Neuronal stem cell (in vitro differentiated cells): ENCODE data around the gene DNAJB9.

Source experiments
- DNase-seq: peaks from one replicate; pipeline ENCODE4 v3.0.0-alpha.2; 2013; ENCODE audit warnings: low spot score
- H2AFZ ChIP-seq: one replicate; pipeline ENCODE4 v1.6.1; 2013; ENCODE audit warnings: mild to moderate bottlenecking, low read length, inconsistent platforms
- H2AK5ac ChIP-seq: 2 replicates; pipeline ENCODE4 v1.6.1; 2013; ENCODE audit warnings: low read depth, mild to moderate bottlenecking, inconsistent platforms, low read length, moderate library complexity, mixed read lengths
- H2BK120ac ChIP-seq: 2 replicates; pipeline ENCODE4 v1.6.1; 2013; ENCODE audit warnings: low read depth, mild to moderate bottlenecking, inconsistent platforms, low read length, moderate library complexity, mixed read lengths
- H2BK12ac ChIP-seq: one replicate; pipeline ENCODE4 v1.6.1; 2013; ENCODE audit warnings: low read length, inconsistent platforms
- H2BK15ac ChIP-seq: 2 replicates; pipeline ENCODE4 v1.6.1; 2013; ENCODE audit warnings: mild to moderate bottlenecking, low read length, inconsistent platforms, mixed read lengths
- H2BK5ac ChIP-seq: one replicate; pipeline ENCODE4 v1.6.1; 2013; ENCODE audit warnings: inconsistent platforms, mild to moderate bottlenecking, low read length, moderate library complexity
- H3K14ac ChIP-seq: one replicate; pipeline ENCODE4 v1.6.1; 2013; ENCODE audit warnings: low read length, inconsistent platforms
- H3K18ac ChIP-seq: 2 replicates; pipeline ENCODE4 v1.6.1; 2013; ENCODE audit warnings: low read length, inconsistent platforms
- H3K23ac ChIP-seq: 2 replicates; pipeline ENCODE4 v1.6.1; 2013; ENCODE audit warnings: low read depth, mild to moderate bottlenecking, mixed read lengths, low read length, inconsistent platforms; ENCODE audit not compliant: poor library complexity
- H3K27ac ChIP-seq: replicated peaks from 3 replicates; pipeline ENCODE4 v1.5.1; 2013; ENCODE audit warnings: low read length, inconsistent platforms
- H3K27me3 ChIP-seq, 3 experiments: 2 replicates each; pipeline ENCODE4 v1.6.1; 2013; ENCODE audit warnings: low read length in 3 of 3, mild to moderate bottlenecking in 2 of 3, inconsistent platforms in 1 of 3, low read depth in 1 of 3, mixed read lengths in 1 of 3, moderate library complexity in 1 of 3; ENCODE audit not compliant: control insufficient read depth in 3 of 3, insufficient read depth in 3 of 3
- H3K36me3 ChIP-seq, 2 donors: replicated peaks in 1 of 2; 2 replicates each; pipeline ENCODE4 v1.6.1; 2013; ENCODE audit warnings: low read length in 2 of 2; ENCODE audit not compliant: control insufficient read depth in 2 of 2, insufficient read depth in 2 of 2
- H3K4ac ChIP-seq: 2 replicates; pipeline ENCODE4 v1.6.1; 2013; ENCODE audit warnings: inconsistent platforms, mild to moderate bottlenecking, low read length, moderate library complexity
- H3K4me1 ChIP-seq, 2 donors: 1 replicate in 1 of 2; 2 replicates in 1 of 2; pipeline ENCODE4 v1.6.1; 2013; ENCODE audit warnings: low read length in 2 of 2, low read depth in 1 of 2; ENCODE audit not compliant: control insufficient read depth in 2 of 2, insufficient read depth in 1 of 2
- H3K4me2 ChIP-seq: one replicate; pipeline ENCODE4 v1.6.1; 2013; ENCODE audit warnings: mild to moderate bottlenecking, low read length, inconsistent platforms; ENCODE audit not compliant: insufficient read depth, poor library complexity, severe bottlenecking
- H3K4me3 ChIP-seq, 2 donors: 2 replicates each; pipeline ENCODE4 v1.5.1; 2013; ENCODE audit warnings: low read length in 2 of 2, mild to moderate bottlenecking in 2 of 2, inconsistent platforms in 1 of 2, moderate library complexity in 1 of 2
- H3K79me1 ChIP-seq: one replicate; pipeline ENCODE4 v1.6.1; 2013; ENCODE audit warnings: low read depth, mild to moderate bottlenecking, inconsistent platforms, low read length, moderate library complexity
- H3K9ac ChIP-seq: one replicate; pipeline ENCODE4 v1.6.1; 2013; ENCODE audit warnings: mild to moderate bottlenecking, low read depth, low read length, inconsistent platforms; ENCODE audit not compliant: poor library complexity
- H3K9me3 ChIP-seq, 2 donors: replicated peaks in 1 of 2; 2 replicates each; pipeline versions ENCODE3 to v1.6.1; 2013; ENCODE audit warnings: low read length in 2 of 2, mild to moderate bottlenecking in 2 of 2, inconsistent platforms in 1 of 2, low read depth in 1 of 2, mixed read lengths in 1 of 2, moderate library complexity in 1 of 2; ENCODE audit not compliant: control insufficient read depth in 2 of 2, insufficient read depth in 1 of 2
- H4K8ac ChIP-seq: one replicate; pipeline ENCODE4 v1.6.1; 2013; ENCODE audit warnings: low read depth, mild to moderate bottlenecking, inconsistent platforms, low read length, moderate library complexity
- H4K91ac ChIP-seq: one replicate; pipeline ENCODE4 v1.6.1; 2013; ENCODE audit warnings: low read length, low read depth, mild to moderate bottlenecking, inconsistent platforms; ENCODE audit not compliant: poor library complexity
- WGBS, 2 donors: extraction: QIAGEN DNeasy Blood & Tissue Kit; methylation state at CpG; one replicate each; pipeline ENCODE4 v1.1.7; 2013; ENCODE audit warnings: missing lambda C conversion rate in 2 of 2, mixed read lengths in 1 of 2; ENCODE audit not compliant: insufficient read length in 2 of 2, insufficient replicate concordance in 1 of 2; ENCODE audit errors: extremely low coverage in 2 of 2; 5-methylcytosine and 5-hydroxymethylcytosine counted together

DNAJB9 gene

GRCh38 chr7:108572480-108572879 lies 2.8 kb downstream of the DNAJB9 start:
- H2AK5ac ChIP-seq, result no peak overlapping the region
- H3K9ac ChIP-seq, result no peak overlapping the region
- no CpG with 5 or more reads among the region's 2 CpGs for WGBS, 2 donors
- H3K18ac ChIP-seq, result no peak overlapping the region
- no peak overlapping the region for H2BK5ac ChIP-seq
- no peak overlapping the region for H3K23ac ChIP-seq
- H3K27me3 ChIP-seq, result no peaks in the 10 kb centered on the region
- H3K36me3 ChIP-seq, result peaks cover 2 to 46% of the 10 kb centered on the region in 2 donors
- H3K4me2 ChIP-seq, result no peak overlapping the region
- no peak overlapping the region for H2BK120ac ChIP-seq
- no peak overlapping the region for H3K4ac ChIP-seq
- no peak overlapping the region for H2BK12ac ChIP-seq
- H3K9me3 ChIP-seq, result no peaks in the 10 kb centered on the region
- no peak overlapping the region for H2BK15ac ChIP-seq
- H3K14ac ChIP-seq, result no peak overlapping the region
- H3K79me1 ChIP-seq, result peaks cover 6% of the 10 kb centered on the region
- H3K4me1 ChIP-seq, result peaks cover 1 to 6% of the 10 kb centered on the region in 2 donors
- DNase-seq, result no peak
- H2AFZ ChIP-seq, result no peak overlapping the region
- H4K8ac ChIP-seq, result no peak overlapping the region
- no peak overlapping the region for H3K4me3 ChIP-seq
- no peak overlapping the region for H4K91ac ChIP-seq
- H3K27ac ChIP-seq, result no peak overlapping the region

DNA sequence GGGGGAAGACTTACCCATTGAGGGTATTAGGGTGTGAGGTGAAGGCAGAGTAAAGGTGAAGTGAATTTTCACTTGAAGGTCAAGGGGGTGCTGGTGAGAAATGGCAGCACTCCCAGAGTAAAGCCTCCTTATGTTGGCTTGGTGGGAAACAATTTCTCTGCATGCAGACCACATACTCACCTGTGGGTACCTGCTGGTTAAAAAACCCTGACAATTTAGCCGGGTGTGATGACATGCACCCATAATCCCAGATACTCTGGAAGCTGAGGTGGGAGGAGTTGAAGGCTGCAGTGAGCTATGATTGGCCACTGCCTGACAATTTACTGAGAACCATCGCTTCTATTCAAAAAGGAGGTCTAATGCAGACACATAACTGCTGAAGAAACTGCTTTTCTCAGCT lies 5.5 kb downstream of the DNAJB9 start:
- Histone ChIP-seq H2BK120ac (no peak overlapping the region), H3K14ac (no peak overlapping the region), H3K18ac (no peak overlapping the region), H3K4me3 (no peak overlapping the region), H3K36me3 (peaks cover 10 to 50% of the 10 kb centered on the region in 2 donors), H2AFZ (no peak overlapping the region), H2AK5ac (no peak overlapping the region), H3K4ac (no peak overlapping the region), H2BK15ac (no peak overlapping the region), H3K79me1 (peaks cover 1% of the 10 kb centered on the region), H2BK5ac (no peak overlapping the region), H3K23ac (no peak overlapping the region), H3K27me3 (no peaks in the 10 kb centered on the region), H4K91ac (no peak overlapping the region), H3K4me2 (no peak overlapping the region), H2BK12ac (no peak overlapping the region), H3K9me3 (peaks cover 9 to 14% of the 10 kb centered on the region in 2 donors), H3K27ac (no peak overlapping the region), H3K9ac (no peak overlapping the region), H4K8ac (no peak overlapping the region), H3K4me1 (peaks cover 1 to 3% of the 10 kb centered on the region in 2 donors)
- no peak for DNase-seq
- WGBS, 2 donors, result no CpG with 5 or more reads among the region's 2 CpGs

DNA sequence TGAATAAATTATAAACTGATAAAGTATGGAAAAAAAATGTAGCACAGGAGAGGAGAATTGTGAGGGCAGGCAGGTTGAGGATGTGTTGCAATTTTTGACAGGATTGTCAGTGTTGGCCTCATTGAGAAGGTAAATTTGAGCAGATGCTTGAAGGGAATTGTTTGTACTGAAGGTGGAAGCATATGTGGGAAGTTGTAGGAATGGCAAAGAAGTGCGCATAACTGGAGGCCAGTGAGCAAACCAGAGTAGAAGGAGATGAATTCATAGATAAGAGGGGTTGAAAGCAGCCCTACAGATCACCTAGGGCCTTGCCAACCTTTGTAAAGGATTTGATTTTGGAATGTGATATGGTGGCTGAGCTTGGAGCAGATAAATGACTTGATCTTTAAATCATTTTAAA lies 6.4 kb downstream of the DNAJB9 start:
- H3K4me2 ChIP-seq, result no peak overlapping the region
- H2AFZ ChIP-seq, result no peak overlapping the region
- H2AK5ac ChIP-seq, result no peak overlapping the region
- H4K91ac ChIP-seq, result no peak overlapping the region
- H3K9me3 ChIP-seq, result peaks cover 12 to 19% of the 10 kb centered on the region in 2 donors
- no peak overlapping the region for H3K14ac ChIP-seq
- WGBS, 2 donors, result no CpG with 5 or more reads among the region's 1 CpG
- H2BK5ac ChIP-seq, result no peak overlapping the region
- no peak overlapping the region for H3K27ac ChIP-seq
- H3K4me3 ChIP-seq, result no peak overlapping the region
- no peaks in the 10 kb centered on the region for H3K79me1 ChIP-seq
- no peak overlapping the region for H2BK120ac ChIP-seq
- no peaks in the 10 kb centered on the region for H3K27me3 ChIP-seq
- H3K4ac ChIP-seq, result no peak overlapping the region
- H4K8ac ChIP-seq, result no peak overlapping the region
- no peak for DNase-seq
- no peak overlapping the region for H2BK12ac ChIP-seq
- no peak overlapping the region for H3K23ac ChIP-seq
- H3K18ac ChIP-seq, result no peak overlapping the region
- H3K4me1 ChIP-seq, result peaks cover 1 to 3% of the 10 kb centered on the region in 2 donors
- H3K9ac ChIP-seq, result no peak overlapping the region
- peaks cover 10 to 50% of the 10 kb centered on the region in 2 donors for H3K36me3 ChIP-seq
- no peak overlapping the region for H2BK15ac ChIP-seq

DNA sequence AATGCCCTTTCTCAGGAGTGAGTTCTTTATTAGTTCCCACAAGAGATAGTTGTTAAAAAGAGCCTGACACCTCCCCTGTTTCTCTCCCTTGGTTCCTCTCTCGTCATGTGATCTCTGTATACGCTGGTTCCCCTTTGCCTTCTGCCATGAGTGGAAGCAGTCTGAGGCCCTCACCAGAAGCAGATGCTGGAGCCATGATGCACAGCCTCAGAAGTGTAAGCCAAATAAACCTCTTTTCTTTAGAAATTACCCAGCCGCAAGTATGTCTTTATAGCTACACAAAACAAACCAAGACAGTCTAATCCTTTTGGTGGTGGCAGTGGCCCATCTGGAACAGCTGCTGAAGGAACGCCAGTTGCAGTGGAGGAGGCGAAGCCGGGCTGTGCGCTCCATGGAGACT lies 9.3 kb downstream of the DNAJB9 start:
- Histone ChIP-seq H3K27me3 (no peaks in the 10 kb centered on the region), H3K9ac (no peak overlapping the region), H4K8ac (no peak overlapping the region), H3K79me1 (no peaks in the 10 kb centered on the region), H2BK15ac (no peak overlapping the region), H2BK5ac (no peak overlapping the region), H3K18ac (no peak overlapping the region), H2AK5ac (no peak overlapping the region), H3K23ac (no peak overlapping the region), H4K91ac (no peak overlapping the region), H3K4me3 (no peak overlapping the region), H3K4me1 (peaks cover 4 to 5% of the 10 kb centered on the region in 2 donors), H3K4ac (no peak overlapping the region), H3K27ac (no peak overlapping the region), H2AFZ (no peak overlapping the region), H3K9me3 (peaks cover 12 to 19% of the 10 kb centered on the region in 2 donors), H3K4me2 (no peak overlapping the region), H3K36me3 (peaks cover 9 to 26% of the 10 kb centered on the region in 2 donors), H2BK120ac (no peak overlapping the region), H2BK12ac (no peak overlapping the region), H3K14ac (no peak overlapping the region)
- no CpG with 5 or more reads among the region's 7 CpGs for WGBS, 2 donors
- DNase-seq, result no peak
